Activated naive CD4-positive, alpha-beta T cell treated with Interleukin-2 at 50 U/mL for 16 hours (primary cell): Measurements from ENCODE around the gene XRCC1.
"Not testable (repeated sequence)": the region's sequence is repeated elsewhere in the genome, so short reads cannot be mapped to it uniquely, and the experiment has no call there.

Experiments used
- DNase-seq: peaks from one replicate; pipeline ENCODE4 v3.0.0-alpha.2; 2020

Gene XRCC1

GRCh38 chr19:43572171-43572588 lies 3.1 kb downstream of the XRCC1 start:
- DNase-seq: no peak

DNA sequence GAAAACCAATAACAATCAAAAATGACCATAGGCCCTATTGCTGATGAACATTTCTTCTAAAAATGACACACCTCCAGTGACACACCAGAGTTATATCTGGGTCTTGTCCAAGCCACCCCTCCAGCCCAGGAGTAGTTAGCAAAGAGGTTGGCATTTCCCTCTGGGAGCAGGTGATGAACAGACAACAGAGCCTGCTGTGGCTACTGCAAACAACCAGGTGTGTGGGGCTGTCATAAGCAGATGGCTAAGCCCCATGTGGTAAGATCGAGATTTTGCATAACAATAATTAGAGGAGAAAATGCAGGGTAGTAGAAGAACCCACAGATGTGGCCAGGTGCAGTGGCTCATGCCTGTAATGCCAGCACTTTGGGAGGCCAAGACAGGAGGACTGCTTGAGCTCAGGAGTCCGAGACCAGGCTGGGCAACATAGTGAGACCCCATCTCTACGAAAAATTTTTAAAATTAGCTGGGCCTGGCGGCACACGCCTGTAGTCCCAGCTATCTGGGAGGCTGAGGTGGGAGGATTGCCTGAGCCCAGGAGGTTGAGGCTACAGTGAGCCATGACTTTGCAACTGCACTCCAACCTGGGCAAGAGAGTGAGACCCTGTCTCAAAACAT lies 5.0 kb downstream of the XRCC1 start:
- no peak for DNase-seq

DNA sequence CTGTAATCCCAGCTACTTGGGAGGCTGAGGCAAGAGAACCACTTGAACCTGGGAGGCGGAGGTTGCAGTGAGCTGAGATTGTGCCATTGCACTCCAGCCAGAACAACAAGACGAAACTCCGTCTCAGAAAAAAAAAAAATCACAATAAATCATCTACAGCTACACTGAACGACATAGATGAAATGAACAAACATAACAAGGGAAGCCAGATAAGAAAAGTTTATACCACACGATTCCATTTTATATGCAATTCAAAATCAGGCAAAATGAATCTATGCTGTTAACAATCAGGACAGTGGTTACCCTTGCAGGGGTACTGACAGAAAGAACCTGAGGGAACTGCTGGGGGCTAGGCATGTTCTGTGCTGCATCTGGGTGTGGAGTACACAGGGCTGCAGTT lies 5.7 kb downstream of the XRCC1 start:
- no peak for DNase-seq

DNA sequence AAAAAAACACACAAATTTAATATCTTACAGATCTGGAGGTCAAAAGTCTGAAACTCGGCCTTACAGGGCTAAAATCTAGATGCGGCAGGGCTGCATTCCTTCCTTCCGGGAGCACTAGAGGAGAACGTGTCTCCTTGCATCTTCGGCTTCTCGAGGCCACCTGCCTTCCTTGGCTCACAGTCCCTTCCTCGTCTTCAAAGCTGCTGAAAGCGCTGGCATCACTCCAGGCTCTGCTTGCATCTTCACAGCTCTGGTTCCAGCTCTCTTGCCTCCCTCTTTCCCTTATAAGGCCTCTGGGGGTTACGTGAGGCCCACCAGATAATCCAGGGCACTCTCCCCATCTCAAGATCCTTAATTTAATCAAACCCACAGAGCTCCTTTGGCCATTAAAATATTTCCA lies 10.5 kb downstream of the XRCC1 start:
- DNase-seq: no peak

DNA sequence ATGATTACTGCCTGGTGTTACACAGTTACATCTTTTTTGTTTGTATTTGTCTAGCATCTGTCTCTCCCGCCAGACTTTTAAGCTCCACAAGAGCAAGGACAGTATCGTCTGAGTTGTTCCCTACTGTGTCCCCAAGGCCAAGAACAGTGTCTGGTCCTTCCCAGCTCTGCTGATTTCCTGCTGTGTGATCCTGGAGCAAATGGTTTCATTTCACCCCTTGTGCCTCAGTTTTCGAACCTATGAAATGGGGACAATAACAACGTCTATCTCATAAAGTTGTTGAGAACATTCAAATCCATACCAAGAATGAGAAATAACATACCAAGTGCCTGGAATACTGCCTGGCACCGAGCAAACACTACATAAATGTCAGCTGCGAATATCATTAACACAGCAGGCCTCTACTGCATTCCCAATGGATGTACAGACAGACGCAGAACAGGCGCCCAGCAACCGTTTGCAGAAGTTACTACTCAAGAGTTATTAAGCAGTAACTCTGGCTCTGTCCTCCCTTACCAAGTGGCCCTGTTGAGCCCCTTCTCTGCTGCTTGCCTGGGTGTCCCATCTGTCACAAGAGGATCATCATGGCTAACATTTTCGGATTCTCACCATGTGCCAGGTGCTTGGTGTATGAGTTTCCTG lies 11.4 kb downstream of the XRCC1 start:
- no peak for DNase-seq

DNA sequence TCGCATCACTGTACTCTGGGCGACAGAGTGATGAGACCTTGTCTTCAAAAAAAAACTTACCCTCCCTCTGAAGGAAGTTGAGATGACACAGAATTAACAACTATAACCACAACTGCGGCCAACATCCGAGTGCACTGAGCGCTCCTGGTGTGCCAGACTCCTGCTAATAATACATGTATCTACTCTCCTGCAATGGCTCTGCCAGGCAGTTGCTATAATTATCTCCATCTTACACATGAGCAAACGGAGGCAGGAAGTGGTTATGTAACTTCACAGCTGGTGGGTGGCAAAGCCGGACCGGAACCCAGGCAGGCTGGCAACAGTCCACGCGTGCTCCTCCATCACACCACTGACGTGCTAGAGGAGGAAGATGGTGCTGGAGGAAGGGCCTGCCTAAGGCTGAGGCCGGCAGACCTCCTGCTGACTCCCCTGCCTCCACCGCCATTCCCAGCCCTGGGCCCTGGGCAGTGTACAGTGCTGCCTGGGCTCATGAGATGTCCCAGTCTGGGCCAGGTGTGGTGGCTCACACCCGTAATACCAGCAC lies 12.6 kb downstream of the XRCC1 start:
- peak; percentile 70 for DNase-seq

GRCh38 chr19:43562226-43562697 lies 13.1 kb downstream of the XRCC1 start:
- no peak for DNase-seq

DNA sequence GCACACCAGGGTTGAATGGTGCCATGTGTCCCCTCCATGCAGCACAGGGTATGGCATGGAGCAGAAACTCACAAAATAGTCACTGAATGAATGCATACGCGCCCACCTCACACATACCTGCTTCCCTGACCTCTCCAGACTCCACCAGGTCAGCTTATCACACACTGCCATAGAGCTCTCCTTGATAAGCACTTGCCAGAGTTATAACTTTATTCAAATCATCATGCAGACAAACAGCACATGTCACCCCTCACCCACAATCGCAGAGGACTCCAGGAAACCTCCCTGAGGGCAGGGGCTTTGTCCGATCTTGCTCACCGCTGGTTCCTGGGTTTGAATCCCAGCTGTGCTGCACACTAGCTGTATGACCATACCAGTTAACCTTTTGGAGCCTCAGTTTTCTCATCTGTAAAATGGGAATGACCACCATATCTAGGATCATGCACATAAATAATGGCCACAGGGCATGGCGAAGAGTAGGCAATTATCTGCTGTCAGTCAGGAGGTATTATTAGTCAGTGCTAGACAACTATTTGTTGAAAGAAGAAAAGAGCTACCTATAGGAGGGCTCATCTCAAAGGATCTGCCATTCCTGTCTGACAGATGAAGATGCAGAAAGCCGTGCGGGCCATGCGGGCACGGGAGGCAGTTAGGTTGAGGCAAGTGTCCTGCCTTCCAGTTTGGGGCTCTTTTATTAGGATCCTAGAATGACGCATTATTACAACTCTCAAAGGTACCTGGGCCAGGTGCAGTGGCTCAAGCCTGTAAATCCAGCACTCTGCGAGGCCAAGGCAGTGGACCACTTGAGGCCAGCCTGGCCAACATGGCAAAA lies 14.0 kb downstream of the XRCC1 start:
- no peak for DNase-seq

DNA sequence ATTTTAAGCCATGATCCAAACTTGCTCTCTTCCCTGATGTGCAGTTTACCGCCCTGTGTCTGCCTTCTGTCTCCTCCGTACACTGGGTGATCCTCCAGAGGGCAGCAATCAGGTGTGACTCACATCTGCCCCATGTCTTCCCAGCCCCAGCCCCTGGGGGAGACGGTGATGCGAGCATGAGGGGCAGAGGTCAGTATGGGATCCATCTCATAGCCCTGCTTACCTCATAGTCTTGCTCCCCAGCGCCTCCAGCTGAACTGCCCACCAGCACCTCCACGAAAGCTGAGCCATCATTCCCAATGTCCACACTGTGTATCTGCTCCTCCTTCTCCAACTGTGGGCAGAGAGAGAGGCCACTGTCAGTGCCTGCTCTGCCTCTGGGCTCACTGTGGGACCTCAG lies 14.6 kb downstream of the XRCC1 start:
- no peak for DNase-seq

DNA sequence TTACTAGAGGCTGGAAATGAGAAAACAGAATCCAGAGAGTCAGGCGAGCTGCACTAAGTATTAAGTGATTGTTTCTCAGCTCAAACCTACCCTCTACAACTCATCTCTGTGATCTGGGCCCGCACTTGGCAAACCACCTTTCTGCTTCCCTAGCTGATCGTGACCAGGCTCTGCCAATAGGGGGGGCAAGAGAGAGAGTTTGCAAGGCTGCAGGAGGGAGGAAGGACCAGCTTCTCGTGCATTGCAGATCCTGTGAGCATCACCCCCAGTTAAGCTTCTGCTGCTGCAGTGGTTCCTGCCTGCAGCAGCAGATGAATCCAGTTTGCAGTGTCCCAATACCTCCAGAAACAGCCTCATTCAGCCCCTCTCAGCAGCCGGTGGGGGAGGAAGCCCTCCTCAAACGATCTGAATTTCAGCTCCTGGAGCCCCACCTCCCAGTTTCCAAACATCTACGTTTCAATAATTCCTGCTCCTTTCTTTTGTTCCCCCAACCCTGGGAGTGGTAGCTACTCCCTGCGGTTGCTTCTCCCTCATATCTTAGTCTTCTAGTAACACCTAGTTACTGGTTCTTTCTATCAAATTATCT lies 20.0 kb downstream of the XRCC1 start:
- DNase-seq: peak; percentile 82

- DNase-seq: no peak
Measured at GRCh38 chr19:43554317-43554895, 20.9 kb downstream of the XRCC1 start.

DNA sequence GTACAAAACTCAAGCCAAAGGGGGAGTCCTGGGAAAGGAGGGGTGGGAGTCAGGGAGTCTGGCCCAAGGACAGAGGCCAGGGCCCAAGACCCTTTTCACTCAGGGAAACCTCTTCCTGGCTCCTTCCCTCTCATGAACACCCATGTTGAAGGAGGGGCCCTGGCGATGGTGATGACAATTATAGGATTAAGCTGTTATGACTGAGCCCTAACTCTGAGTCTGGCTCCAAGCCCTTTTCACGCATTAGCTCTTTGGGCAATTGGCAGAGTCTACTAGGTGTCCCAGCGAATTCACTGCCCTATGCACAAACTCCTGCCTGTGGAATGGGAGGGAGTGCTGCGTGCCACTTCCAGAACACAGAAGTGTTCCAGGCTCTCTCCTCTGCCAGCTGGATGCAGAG lies 21.7 kb downstream of the XRCC1 start:
- no peak for DNase-seq

- no peak for DNase-seq
Measured at GRCh38 chr19:43552616-43553015, 22.7 kb downstream of the XRCC1 start.

DNA sequence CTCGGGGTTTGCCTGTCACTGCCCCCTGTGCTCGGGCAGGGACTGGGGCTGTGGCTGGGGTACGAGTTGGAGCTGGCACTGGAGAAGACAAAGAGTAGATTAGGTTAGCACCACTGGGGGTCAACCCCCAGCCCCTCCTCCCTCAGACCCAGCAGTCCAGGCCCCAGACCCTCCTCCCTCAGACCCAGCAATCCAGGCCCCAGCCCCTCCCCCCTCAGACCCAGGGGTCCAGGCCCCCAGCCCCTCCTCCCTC lies 23.2 kb downstream of the XRCC1 start:
- no peak for DNase-seq

DNA sequence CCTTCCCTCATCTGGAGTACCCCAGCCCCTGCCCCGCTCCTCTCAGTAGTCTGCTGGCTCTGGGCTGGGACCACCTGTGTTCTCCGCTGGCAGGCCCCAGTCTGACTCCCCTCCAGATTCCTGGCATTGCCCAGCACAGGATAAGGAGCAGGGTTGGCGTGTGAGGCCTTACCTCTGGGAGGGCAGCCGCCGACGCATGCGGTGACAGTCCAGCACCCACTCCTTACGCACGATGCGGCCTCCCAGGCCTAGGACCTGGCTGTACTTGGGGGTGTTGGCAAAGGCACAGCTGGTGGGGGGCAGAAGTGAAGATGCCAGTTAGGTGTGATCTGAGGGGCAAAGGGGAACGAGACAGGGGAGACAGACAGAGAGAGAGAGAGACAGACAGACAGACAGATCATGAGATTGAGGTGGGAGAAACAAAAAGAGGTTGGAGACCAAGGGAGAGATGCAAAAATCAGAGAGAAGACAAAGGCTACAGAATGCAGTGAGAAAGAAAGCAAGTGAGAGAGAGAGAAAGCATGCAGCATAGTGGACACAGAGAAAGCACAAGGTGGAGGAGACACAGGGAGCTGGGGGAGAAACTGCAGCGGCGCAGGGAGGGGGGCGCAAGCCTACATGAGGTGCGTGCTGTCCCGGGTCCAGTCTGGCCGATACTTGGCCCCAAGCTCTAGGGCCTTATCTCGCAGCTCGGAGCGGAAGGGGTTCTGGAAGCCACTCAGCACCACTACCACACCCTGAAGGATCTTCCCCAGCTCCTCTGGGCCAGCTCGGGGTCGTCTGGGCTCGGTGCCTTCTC lies 23.7 kb downstream of the XRCC1 start:
- DNase-seq: no peak

- DNase-seq: no peak
Measured at GRCh38 chr19:43548706-43549105, 26.6 kb downstream of the XRCC1 start.

GRCh38 chr19:43547926-43548325 lies 27.4 kb downstream of the XRCC1 start:
- DNase-seq: not testable (repeated sequence)

DNA sequence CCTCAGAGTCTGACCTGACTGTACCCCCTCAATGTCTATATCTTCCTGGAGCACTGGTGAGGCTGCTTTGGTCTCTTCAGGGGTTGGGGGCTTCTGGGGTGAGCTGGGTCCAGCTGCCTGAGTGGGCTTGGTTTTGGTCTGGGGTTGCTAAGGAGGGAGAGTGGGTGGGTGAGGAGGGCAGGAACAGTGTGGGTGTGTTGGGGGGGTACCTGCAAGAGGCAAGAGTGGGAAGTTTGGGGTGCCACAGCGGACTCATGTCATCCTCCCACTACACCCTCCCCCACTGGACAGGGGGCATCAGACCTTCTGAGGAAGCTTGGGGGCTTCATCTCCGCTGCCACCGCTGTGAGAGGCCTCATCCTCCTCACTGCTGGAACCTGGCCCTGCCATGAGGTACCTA lies 28.7 kb downstream of the XRCC1 start:
- DNase-seq: no peak

DNA sequence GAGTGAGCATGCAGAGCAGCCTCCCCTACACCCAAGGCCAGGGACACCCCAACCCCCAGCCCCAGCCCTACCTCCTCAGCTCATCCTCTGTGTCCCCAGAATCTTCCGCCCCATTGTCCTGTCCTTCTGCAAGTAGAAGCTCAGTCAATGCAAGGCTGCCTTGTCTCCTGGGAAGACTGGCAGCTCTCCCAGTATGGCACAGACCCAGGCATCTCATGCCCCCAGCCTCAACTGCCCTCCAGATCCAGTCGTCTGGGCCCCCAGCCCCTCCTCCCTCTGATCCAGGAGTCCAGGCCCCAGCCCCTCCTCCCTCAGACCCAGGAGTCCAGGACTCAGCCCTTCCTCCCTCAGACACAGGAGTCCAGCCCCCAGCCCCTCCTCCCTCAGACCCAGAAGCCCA lies 29.3 kb downstream of the XRCC1 start:
- DNase-seq: no peak

- no peak for DNase-seq
Measured at GRCh38 chr19:43545276-43545675, 30.1 kb downstream of the XRCC1 start.

DNA sequence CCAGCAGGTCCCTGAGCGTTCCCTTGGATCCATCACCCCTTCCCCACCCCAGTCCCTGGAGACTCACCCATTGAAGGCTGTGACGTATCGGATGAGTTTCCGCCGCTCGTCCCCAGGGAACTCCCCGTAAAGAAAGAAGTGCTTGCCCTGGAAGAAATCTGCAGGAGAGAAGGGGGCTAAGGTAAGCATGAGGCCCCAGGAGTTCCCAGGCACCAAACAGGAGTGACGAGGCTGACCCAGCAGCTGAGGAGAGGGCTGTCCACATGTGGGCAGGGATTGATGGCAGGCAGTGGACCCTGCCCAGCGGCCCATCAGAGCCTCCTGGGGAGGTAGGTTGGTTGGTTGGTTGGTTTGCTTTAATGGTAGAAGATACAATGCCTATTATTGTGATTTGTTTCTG lies 31.2 kb downstream of the XRCC1 start:
- DNase-seq: no peak

DNA sequence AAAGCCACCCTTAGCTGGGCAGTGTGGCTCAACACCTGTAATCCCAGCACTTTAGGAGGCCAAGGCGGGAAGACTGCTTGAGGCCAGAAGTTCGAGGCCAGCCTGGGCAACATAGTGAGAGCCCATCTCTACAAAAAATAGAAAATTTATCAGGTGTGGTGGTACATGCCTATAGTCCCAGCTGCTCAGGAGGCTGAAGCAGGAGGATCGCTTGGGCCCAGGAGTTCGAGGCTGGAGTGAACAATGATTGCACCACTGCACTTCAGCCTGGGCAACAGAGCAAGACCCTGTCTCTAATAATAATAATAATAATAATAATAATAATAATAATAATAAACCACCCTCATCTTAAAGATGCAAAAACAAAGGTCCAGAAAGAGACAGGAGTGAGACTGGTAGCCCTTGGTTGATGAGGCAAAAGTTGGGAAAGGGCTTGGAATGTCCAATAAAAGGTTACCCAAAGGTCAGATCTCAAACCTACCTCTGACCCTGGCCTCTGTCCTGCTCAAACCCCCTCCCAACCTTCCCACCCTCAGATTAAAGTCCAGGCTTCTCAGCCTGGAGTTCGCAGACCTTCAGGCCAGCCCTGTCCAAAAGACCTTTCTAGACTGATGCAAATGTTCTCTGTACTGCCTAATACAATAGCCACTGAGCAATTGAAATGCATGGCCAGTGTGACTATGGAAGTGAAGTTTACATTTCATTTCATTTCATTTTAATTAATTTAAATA lies 33.2 kb downstream of the XRCC1 start:
- DNase-seq: no peak
